ENCODE measurements around the gene FAM118B.
"Not testable (repeated sequence)": the region's sequence is repeated elsewhere in the genome, so short reads cannot be mapped to it uniquely, and the experiment has no call there.

Gene FAM118B

DNA sequence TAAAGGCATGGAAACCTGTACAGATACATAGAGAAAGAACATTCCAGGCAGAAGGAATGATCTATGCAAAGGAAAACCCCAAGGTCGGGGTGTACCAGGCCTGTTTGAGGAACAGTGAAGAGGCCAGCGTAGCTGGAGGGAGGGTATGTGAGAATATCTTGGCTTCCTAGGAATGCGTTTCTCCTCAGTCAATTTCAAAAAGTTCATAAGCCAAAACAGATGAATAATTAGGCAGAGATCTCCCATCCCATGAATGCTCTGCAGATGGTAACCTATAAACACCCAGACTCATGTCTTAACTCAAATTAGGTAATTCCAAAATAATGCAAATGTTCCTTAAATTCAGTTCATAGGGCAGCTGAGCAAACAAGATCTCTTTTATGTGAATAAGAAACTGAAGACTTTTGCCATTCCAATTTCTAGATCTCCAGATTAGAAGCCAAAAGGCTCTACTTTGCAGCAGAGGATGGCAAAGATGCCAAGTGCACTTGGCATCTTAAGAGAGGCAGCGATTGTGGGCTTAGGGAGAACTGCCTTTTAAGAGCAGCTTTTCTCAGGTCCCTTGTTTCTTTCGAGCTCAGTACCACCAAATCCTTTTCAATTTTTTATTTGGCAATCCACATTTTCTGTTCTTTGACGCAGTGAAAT, 13.2 kb downstream of the FAM118B start:
- no peak for DNase-seq

DNA sequence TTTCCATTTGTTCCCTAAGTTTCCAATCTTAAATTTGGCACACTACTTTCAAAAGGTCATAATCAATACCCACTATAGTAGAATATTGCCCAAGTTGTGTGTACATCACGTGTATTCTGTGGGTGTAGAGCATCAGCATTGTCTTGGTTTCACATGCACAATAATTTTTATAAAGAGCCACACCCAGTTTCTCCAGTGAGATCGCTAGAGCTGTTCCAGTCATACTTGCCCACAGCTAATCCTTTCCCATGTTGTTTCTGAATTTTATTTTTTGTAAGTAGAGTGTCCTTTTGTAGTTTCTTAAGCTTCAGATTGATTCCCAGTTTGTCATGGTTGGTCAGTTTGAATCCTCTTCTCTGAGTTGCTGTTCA, 13.7 kb downstream of the FAM118B start:
- no peak for DNase-seq

DNA sequence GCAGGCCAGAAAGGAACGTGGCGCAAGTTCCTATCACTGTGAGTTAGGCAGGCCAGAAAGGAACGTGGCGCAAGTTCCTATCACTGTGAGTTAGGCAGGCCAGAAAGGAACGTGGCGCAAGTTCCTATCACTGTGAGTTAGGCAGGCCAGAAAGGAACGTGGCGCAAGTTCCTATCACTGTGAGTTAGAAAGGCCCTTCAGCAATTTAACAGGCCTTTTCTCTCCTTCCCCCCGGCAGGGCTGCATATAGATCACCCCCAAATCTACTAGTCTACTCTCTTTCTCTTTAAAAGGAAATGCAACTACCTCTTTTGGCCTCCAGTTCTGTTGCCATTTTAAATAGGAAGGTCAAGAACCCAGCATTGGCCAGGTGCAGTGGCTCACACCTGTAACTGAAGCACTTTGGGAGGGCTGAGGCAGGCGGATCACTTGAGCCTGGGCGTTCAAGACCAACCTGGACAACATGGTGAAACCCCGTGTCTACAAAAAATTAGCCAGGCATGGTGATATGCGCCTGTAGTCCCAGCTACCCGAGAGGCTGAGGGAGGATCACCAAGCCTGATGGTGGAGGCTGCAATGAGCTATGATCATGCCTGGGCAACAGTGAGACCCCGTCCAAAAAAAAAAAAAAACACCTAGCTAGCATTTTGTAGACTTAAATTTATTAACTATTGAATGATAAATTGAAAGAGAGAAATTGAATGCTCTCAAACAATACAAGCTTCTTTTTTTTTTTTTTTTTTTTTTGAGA, 14.9 kb downstream of the FAM118B start:
- DNase-seq: no peak

DNA sequence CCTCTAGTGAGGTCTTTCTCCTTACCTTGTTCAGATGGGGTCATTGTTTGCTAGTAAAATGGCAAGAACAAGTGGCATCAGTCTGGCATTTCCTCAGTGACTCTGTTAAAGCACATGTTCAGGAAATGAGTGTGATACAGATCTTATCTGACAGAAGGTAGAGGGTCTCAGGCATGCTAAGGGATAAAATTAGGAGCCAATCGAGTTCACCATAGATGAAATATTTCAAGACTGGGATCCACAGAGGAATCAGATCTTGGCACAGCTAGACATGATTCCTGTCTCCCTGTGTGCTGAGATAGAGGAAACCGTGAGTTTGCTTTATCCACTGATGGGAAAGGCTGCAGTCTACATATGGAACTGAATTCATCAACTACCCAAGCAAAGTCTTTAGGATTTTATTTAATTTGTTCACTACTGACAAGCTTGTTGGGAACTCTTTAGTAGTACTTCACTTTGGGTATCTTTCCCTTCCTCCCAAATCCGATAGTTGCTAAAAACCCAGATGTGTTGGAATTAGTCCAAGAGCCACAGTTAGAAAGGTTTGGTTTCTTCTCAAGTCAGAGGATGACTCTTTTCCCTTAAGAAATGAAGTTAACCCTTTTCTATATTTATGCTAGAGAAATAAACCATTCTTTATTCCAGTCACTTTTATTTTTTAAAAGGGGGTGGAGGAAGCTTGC, 18.4 kb downstream of the FAM118B start:
- DNase-seq: no peak

DNA sequence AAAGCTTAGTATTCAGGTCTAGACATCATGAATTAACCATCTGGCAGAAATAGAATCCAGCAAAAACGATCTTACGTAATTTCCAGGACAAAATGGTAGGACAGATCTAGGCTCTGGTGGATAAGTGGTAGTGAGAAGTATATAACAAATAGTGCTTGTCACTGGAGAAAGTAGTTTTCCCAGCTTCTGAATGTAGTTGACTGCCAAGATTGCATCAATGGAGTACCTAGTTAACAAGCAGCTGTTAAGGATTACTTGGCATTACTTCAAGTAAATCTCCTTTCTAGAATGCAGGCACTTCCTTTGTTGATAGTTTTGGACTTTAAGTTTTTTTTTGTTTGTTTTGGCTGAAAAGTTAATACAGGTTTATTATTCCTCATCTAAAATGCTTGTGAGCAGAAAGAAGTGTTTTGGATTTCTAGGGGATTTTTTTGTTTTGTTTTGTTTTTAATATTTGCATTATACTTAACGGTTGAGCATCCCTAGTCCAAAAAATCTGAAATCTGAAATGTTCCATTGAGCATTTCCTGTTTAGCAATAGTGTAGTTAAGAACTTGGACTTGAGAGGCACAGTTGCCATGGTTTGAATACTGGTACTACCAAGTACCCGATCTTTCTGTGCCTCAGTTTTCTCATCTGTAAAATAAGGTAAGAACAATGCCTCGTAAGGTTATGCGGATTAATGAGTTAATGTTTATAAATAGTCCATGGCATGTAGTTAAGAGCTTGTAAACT, 20.3 kb downstream of the FAM118B start:
- DNase-seq: no peak

DNA sequence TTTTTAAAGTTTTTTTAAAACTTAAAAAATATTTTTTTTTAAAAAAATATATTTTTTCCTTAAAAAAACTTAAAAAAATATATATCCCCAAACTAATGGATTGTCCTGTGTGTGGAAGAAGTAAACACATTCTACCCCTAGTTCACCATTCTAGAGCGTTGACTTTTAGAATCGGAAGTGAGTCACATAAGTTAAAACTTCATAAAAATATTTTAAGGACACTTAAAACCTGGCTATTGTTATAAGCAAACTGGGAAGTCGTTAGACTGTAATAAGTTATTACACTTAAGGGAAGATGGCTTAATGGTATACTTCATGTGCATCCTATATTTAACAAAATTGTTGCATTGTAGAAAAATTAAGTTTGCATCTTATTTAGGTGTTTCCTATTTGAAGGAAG, 21.1 kb downstream of the FAM118B start:
- DNase-seq: no peak

DNA sequence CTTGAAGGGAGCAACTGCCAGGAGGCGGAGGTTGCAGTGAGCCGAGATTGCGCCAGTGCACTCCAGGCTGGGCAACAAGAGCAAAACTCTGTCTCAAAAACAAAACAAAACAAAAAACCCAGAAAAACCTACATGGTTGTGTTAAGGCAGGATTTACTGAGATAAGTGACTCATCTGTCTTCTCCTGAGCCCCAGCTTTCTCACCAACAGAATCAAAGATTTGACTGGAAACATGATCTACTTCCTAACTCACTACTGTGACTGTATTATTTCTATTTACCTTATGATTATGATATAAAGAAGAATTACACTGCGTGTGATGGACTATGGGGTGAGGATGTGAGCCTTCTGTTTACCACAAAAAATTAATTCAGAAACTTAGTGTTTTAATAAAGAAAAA, 21.8 kb downstream of the FAM118B start:
- DNase-seq: no peak

DNA sequence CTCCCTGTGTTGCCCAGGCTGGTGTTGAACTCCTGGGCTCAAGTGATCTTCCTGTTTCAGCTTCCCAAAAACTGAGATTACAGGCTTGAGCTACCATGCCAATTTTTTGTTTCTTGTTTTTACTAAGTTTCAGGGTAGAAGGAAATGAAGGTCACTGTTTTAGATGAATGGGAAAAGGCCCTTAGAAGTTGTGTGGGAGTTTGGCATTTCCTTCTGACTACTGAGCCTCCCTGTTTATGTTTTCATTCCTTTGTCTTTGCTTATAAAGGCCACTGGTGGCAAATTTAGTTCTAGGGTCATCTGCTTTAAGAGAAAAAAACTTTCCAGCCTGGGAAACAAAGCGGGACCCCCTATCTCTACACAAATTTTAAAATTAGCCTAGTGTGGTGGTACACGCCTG, 35.1 kb downstream of the FAM118B start:
- no peak for DNase-seq

DNA sequence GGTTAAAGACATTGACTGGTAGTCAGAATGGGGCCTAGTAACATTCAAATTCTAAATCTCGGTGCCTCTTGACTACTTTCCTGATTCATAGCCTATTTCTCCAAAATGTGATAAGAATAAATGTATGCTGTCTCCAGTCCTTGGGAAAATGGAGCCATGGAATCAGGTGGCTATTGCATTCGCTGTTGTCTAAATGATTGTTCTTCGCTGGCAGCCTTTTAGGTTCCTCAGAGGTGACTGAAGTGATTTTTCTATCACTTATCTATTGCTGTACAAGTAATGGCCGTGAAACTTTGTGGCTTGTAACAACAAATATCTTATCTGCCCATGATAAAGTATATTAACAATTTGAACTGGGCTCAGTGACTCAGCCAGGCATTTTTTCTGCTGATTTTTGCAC, 41.7 kb downstream of the FAM118B start:
- DNase-seq: no peak

DNA sequence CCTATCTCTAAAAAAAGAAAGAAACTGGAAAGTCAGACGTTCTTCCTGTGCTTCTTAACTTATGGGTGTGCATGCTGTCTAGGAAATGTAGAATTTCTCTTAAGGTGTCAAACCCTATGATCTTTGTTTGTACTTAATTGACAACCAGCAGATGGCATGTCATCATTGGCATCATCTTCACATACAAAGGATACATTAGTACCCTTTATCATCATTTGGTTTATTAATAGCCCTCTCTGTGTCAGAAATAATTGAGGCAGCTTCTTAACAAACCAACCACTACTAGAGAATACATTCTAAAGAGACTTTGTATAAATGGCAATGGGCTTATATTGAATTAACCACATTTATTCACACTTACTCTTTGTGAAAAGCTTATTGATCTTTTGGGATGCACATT, 43.2 kb downstream of the FAM118B start:
- no peak for DNase-seq

DNA sequence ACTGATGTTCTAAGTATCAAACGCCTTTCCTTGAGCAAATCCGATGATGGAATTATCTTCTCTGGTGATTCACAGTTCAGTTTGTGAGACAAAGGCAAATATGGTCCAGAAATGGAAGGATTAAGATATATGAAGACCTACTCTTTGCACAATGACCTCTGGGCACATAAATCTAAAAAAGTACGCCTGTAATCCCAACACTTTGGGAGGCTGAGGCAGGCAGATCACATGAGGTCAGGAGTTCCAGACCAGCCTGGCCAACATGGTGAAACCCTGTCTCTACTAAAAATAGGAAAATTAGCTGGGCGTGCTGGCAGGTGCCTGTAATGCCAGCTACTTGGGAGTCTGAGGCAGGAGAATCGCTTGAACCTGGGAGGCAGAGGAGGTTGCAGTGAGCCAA, 43.9 kb downstream of the FAM118B start:
- DNase-seq: not testable (repeated sequence)

DNA sequence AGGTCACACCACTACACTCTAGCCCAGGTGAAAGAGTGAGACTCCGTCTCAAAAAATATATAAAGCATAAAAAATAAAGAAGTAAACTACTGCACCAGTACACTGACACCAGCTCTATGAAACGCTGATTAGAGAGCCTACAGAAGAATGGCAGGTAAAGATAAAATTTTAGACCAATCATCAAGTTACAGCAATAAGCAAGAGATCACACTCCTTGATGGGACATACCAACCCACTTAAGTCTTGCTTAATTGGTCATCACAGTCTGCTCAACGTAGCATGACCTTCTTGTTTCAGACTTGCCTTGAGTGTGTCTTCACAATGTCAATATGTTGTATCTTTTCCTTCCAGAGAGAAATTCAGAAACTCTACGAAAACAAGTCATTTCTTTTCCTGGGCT, 44.6 kb downstream of the FAM118B start:
- no peak for DNase-seq

DNA sequence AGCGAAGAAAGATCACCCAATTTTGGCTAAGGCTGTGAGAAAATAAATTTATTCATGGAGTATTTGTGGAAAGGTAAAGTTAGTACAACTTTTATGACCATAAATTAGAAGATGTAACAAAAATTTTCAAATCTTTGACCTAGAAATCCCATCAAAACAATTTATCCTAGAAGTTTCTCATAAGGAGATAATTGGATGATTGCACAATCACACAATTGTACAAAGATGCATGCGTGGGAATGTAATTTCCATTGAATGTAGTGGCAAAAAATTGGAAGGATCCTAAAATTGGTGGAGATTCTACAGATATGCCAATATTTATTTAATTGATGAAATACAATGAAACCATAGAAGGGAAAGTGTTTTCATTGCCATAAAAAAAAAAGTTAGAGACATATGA, 45.6 kb downstream of the FAM118B start:
- DNase-seq: no peak

DNA sequence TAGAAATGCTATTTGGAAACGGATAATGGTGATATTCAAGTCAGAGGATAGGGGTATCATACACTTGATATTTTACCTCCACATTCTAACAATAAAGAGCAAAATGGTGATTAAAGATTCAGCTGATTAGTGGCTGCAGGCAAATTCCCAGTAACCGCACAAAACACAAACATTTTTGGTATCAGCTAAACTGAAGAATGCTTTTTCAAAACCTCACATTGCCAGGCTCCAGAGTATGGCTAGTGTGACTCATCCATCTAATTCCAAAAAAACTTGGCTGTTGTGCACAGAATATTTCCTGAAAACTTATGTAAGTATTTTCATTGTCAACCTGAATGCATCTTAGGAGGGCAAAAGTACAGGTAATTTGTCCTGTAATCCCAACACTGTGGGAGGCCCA, 46.2 kb downstream of the FAM118B start:
- DNase-seq: no peak

DNA sequence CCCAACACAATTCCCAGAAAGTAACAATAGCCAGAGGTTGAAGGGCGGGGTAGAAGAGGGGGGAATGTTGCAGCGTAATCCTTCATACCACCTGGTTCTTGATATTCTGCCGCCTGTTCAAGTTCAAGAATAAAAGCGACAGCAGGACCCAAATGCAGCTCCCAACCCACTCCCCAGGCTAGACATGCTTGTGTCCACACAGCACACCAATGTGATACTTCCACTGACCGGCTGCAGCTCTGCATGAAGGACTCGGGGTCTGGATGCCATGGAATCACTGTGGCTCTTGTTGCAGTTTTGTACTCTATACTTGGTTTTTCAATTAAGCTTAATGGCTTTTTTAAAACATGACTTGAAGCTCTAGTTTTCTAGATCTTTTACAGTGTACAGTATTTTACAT, 50.6 kb downstream of the FAM118B start:
- DNase-seq: no peak

DNA sequence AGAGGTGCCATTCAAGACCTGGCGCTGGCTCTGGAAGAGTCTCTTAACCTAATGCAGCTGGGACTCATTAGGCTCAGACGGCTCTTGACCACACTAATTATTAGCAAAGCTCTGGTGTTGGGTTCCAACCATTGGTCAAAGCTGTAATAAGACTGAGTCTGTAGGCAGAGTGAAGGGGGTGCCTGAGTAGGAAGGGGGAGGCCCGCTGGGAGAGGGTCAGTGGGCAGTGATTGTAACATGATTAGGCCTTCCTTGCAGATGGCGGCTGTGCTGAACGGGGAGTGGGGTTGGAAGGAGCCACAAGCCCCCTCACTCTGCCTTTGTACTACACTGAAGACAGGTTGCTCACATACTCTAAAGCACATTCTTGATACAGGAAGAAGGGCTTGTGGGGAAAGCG, 51.9 kb downstream of the FAM118B start:
- no peak for DNase-seq

DNA sequence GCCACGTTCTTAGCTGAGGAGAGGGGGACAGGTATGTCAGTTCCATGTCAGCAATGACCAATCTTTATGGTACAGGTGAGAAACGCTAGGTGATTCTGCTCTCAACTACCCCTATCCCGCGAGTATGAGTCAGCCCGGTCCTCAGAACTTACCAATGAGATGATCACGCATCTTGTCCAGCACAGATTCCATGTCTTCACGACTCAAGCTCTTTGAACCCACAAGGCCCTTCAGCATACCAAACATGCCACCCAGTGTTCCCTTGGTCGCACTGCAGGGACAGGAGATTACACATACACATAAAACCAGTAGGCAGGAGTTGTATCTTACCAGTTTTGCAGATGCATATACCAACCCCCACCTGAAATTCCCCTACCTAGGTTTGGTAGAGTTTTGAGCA, 54.2 kb downstream of the FAM118B start:
- DNase-seq: no peak

DNA sequence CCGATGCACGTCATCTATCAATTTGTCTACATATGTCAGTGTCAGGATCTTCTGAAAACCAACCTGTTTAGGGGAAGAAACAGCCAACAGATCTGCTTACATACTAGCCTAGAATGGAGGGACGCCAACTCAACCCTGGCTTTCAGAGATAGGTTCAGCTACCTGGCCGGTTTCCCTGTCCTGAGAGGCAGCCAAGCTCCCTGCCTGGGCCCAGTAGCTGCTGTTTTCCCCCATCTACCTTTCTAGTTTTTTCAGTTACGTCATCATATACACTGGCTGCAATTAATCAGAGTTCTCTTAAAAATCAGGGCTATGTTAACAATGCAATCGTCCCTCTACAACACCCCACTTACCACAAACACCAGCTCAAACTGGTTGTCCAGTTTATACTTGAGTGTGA, 56.1 kb downstream of the FAM118B start:
- no peak for DNase-seq

DNA sequence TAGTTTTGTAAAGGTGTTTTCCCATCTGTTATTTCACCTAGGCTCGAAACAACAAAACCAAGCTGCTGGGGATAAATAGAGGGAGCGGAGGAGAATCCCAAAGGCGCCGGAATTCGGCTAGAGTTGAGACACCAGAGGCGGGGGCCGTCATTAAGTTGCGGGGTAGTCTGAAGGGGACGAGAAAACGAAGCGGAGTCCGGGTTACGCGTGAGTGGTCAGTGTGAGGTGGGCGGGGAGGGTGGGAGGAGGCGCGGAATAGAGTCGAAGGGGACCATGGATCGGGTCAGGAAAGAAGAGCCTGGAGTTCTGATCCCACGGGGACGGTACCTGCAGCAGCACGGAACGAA, 56.8 kb downstream of the FAM118B start:
- no peak for DNase-seq

DNA sequence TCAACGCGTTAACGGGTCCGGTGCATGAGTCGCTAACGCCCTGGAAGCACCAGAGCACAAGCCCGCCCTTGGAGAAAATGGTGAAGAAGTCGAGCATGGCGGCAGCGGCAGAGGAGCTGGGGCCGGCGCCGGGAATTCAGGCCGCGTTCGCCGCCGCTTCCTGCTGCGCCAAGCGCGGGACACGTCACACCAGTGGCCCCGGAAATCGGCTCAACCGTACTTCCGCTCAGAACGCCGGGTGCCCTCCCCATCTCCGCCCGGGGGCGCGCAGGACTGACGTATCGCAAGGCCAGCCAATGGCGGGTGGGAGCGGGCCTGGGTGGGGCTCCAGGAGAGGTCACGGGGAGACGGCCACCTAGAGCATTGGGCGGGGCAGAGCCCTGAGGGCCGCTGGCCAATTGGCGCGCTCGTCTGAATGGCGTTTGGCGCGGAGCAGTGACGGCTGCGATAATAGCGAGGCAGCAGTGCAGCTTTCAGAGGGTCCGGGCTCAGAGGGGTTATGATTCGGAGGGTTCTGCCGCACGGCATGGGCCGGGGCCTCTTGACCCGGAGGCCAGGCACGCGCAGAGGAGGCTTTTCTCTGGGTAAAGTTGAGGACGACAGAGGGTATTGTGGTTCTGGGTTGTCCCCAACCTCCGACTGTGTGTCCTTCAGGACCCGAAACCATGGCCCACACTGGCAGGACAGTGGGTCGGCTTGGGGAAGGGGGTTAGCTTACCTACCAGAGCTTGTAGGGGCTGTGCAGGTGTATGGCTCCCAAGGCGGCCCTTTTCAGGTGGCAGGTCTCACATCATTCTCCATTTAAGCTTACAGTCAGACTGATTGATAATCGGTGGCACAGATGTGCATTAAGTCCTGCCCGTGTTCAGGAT, 57.4 kb downstream of the FAM118B start, which contains the start of the genes FOXRED1 and SRPRA:
TSS of gene FOXRED1 (plus strand) at position 447 of the 872 bp plus-strand sequence. CDS start at position 500, 53 bp downstream.
TSS of gene SRPRA (minus strand) at position 188 of the 872 bp plus-strand sequence. CDS start at position 97, 91 bp downstream.
- DNase-seq: peak; percentile 97 to 98

DNA sequence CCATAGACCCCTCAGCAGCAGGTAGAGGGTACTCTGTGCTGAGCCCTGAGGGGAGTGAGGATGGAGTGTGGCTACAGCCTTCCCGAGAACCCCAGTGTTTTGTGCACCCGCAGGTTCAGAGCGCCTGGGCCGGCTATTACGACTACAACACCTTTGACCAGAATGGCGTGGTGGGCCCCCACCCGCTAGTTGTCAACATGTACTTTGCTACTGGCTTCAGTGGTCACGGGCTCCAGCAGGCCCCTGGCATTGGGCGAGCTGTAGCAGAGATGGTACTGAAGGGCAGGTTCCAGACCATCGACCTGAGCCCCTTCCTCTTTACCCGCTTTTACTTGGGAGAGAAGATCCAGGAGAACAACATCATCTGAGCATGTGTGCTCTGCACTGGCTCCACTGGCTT, 65.7 kb downstream of the FAM118B start:
- no peak for DNase-seq

DNA sequence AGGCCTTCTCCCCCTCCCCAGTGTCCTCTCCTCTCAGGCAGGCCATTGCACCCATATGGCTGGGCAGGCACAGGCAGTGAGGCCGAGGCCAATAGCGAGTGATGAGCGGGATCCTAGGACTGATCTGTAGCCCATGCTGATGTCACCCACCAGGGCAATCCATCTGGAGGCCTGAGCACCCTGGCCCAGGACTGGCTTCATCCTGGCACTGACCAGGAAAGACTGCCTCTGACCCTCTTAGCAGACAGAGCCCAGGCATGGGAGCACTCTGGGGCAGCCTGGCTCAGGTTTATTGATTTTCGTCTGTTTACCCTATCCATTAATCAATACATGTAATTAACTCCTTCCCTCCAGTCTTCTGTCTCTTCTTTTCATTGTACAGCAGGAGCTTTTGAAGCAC, 66.2 kb downstream of the FAM118B start:
- no peak for DNase-seq
